HepG2 (cell line): ENCODE measurements around the gene OLFM3. TPM values are rescaled to one million over a fixed set of nuclear protein-coding genes. Genes with fewer than 3 reads are reported as not detected.

Experiments
- ATAC-seq: fragments of 200-7000 bp; cut with Tn5 transposase; 3 replicates; pipeline ENCODE4 v1.9.1; 2020; ENCODE audit warnings: mild to moderate bottlenecking, moderate library complexity
- BruUV-seq: library from RNA; stranded (reverse); fragments of 400-500 nt; replicated peaks from 2 replicates; lab custom pipeline; 2021; lab: Mats Ljungman, UMichigan
- CTCF ChIA-PET: fragments of 300-600 bp; formaldehyde crosslinking; extraction: SDS; loops from one replicate; lab custom pipeline; 2021; ENCODE audit warnings: low total read pairs, inconsistent platforms, low intra/inter-chr PET ratio; lab: Yijun Ruan, JAX
- POLR2A ChIA-PET: fragments of 350-600 bp; sonication (Branson Sonifier 250); formaldehyde crosslinking; loops from one replicate; lab custom pipeline; 2020; ENCODE audit warnings: antibody characterized with exemption, inconsistent platforms; lab: Yijun Ruan, JAX
- DNase-seq: peaks from one replicate; pipeline ENCODE4 v3.0.0-alpha.2; 2015; ENCODE audit warnings: low spot score
- FAIRE-seq: peaks from 3 replicates; lab custom pipeline; 2011; peaks lifted over from hg19 to GRCh38; lab: Jason Lieb, UNC
- H2AFZ ChIP-seq: one replicate; pipeline ENCODE4 v1.6.1; 2011; ENCODE audit warnings: low read length, inconsistent platforms
- H3K27ac ChIP-seq: fragments of 300-600 bp; 3 replicates; pipeline ENCODE4 v1.8.0; 2011; ENCODE audit warnings: mixed run types, mild to moderate bottlenecking, mixed read lengths, low read length, inconsistent platforms; ENCODE audit not compliant: insufficient read depth; ENCODE audit errors: extremely low read length
- H3K27me3 ChIP-seq, 2 experiments: fragments of 200-600 bp in 1 of 2; 2 replicates in 1 of 2; 3 replicates in 1 of 2; pipeline versions ENCODE4 v1.6.0 to v1.8.0; 2011; ENCODE audit warnings: low read length in 2 of 2, mild to moderate bottlenecking in 2 of 2, moderate library complexity in 2 of 2, inconsistent platforms in 1 of 2; ENCODE audit not compliant: insufficient read depth in 2 of 2, control insufficient read depth in 1 of 2
- H3K36me3 ChIP-seq, 2 experiments: fragments of 200-600 bp in 1 of 2; replicated peaks in 1 of 2; 2 replicates in 1 of 2; 3 replicates in 1 of 2; pipeline versions ENCODE4 v1.5.1 to v1.8.0; 2011; ENCODE audit warnings: low read length in 2 of 2, inconsistent platforms in 1 of 2; ENCODE audit not compliant: insufficient read depth in 2 of 2, control insufficient read depth in 1 of 2
- H3K4me1 ChIP-seq: 2 replicates; pipeline ENCODE4 v1.5.1; 2012; ENCODE audit warnings: low read length, inconsistent platforms; ENCODE audit not compliant: insufficient read depth
- H3K4me2 ChIP-seq: 2 replicates; pipeline ENCODE4 v1.6.0; 2011; ENCODE audit warnings: low read depth, low read length, inconsistent platforms
- H3K4me3 ChIP-seq, 3 experiments: fragments of 200-600 bp in 1 of 3; sonication (generic), shearing (Covaris generic) in 1 of 3; replicated peaks in 1 of 3; 2 replicates each; pipeline ENCODE4 v1.5.1; 2011 to 2016; ENCODE audit warnings: low read length in 3 of 3, inconsistent platforms in 2 of 3, low read depth in 2 of 3, mild to moderate bottlenecking in 2 of 3, control low read depth in 1 of 3, mixed read lengths in 1 of 3; ENCODE audit not compliant: insufficient read depth in 1 of 3
- H3K79me2 ChIP-seq: one replicate; pipeline ENCODE4 v1.6.1; 2011; ENCODE audit warnings: low read length, inconsistent platforms; ENCODE audit not compliant: insufficient read depth
- H3K9ac ChIP-seq: 2 replicates; pipeline ENCODE4 v1.6.0; 2011; ENCODE audit warnings: mild to moderate bottlenecking, low read depth, low read length, inconsistent platforms; ENCODE audit not compliant: insufficient read depth
- H3K9me3 ChIP-seq: 2 replicates; pipeline ENCODE4 v1.5.1; 2012; ENCODE audit warnings: mild to moderate bottlenecking, low read length
- H4K20me1 ChIP-seq: 2 replicates; pipeline ENCODE4 v1.6.0; 2011; ENCODE audit warnings: inconsistent platforms, mild to moderate bottlenecking, low read length, moderate library complexity; ENCODE audit not compliant: insufficient read depth
- CBX1 ChIP-seq: IDR thresholded peaks from one replicate; pipeline ENCODE4 v1.6.1; 2016; ENCODE audit warnings: antibody characterized with exemption, low read depth
- FOXO1 ChIP-seq: sonication (generic); formaldehyde crosslinking; IDR thresholded peaks from 2 replicates; pipeline ENCODE4 v1.4.0; 2020; ENCODE audit warnings: missing genetic modification reagents
- HNRNPH1 ChIP-seq: fragments of 200-400 bp; formaldehyde crosslinking; optimal IDR thresholded peaks from 2 replicates; pipeline ENCODE3; 2017; ENCODE audit warnings: mild to moderate bottlenecking, low read depth, low read length
- KMT2A ChIP-seq: sonication (generic); formaldehyde crosslinking; IDR thresholded peaks from 2 replicates; pipeline ENCODE4 v1.4.0; 2020; ENCODE audit warnings: missing genetic modification reagents
- SALL2 ChIP-seq: sonication (generic); formaldehyde crosslinking; IDR thresholded peaks from 2 replicates; pipeline ENCODE4 v1.8.1; 2023; ENCODE audit warnings: mild to moderate bottlenecking, missing genetic modification reagents, inconsistent platforms
- TAF15 ChIP-seq: fragments of 200-400 bp; formaldehyde crosslinking; IDR thresholded peaks from one replicate; pipeline ENCODE4 v1.6.1; 2018; ENCODE audit warnings: mild to moderate bottlenecking, low read depth, low read length; ENCODE audit not compliant: poor library complexity, severe bottlenecking
- TRIM24 ChIP-seq: sonication (generic); formaldehyde crosslinking; IDR thresholded peaks from 2 replicates; pipeline ENCODE4 v1.8.0; 2022; ENCODE audit warnings: mild to moderate bottlenecking, missing genetic modification reagents
- ZNF136 ChIP-seq: sonication (generic); formaldehyde crosslinking; IDR thresholded peaks from 2 replicates; pipeline ENCODE4 v1.8.1; 2022; ENCODE audit warnings: low read depth, mild to moderate bottlenecking, moderate library complexity, missing genetic modification reagents
- ZNF230 ChIP-seq: sonication (generic); formaldehyde crosslinking; IDR thresholded peaks from 2 replicates; pipeline ENCODE4 v1.4.0; 2020; ENCODE audit warnings: mild to moderate bottlenecking, missing genetic modification reagents
- ZNF24 ChIP-seq: fragments of 450-650 bp; IDR thresholded peaks from 2 replicates; pipeline ENCODE4 v1.6.1; 2017; ENCODE audit warnings: antibody characterized with exemption, mild to moderate bottlenecking
- ZNF431 ChIP-seq: sonication (generic); formaldehyde crosslinking; IDR thresholded peaks from 2 replicates; pipeline ENCODE4 v1.9.0; 2022; ENCODE audit warnings: missing genetic modification reagents, low read depth, mild to moderate bottlenecking, borderline replicate concordance
- ZNF432 ChIP-seq: sonication (generic); formaldehyde crosslinking; IDR thresholded peaks from 2 replicates; pipeline ENCODE4 v1.5.0; 2020; ENCODE audit warnings: missing genetic modification reagents, mild to moderate bottlenecking, borderline replicate concordance
- ZNF530 ChIP-seq: sonication (generic); formaldehyde crosslinking; IDR thresholded peaks from 2 replicates; pipeline ENCODE4 v1.5.0; 2020; ENCODE audit warnings: low read depth, mild to moderate bottlenecking, missing genetic modification reagents
- ZNF607 ChIP-seq: sonication (generic); formaldehyde crosslinking; IDR thresholded peaks from 2 replicates; pipeline ENCODE4 v1.5.1; 2020; ENCODE audit warnings: missing genetic modification reagents, mild to moderate bottlenecking, borderline replicate concordance
- ZNF709 ChIP-seq: sonication (generic); formaldehyde crosslinking; IDR thresholded peaks from 2 replicates; pipeline ENCODE4 v1.5.0; 2020; ENCODE audit warnings: mild to moderate bottlenecking, missing genetic modification reagents
- WGBS: methylation state at CpG from one replicate; pipeline ENCODE4 v1.1.6; 2017; ENCODE audit warnings: low lambda C conversion rate; 5-methylcytosine and 5-hydroxymethylcytosine counted together
- in situ Hi-C: cut with HindIII; loops from 2 replicates; pipeline ENCODE4 v1.10.0; 2017; ENCODE audit warnings: low pct_unique_long_range_greater_than_20kb; ENCODE audit not compliant: extremely low pct_ligation_motif_present
- intact Hi-C: fragments of 100-400 bp; cut with micrococcal nuclease; formaldehyde crosslinking; loops from one replicate; pipeline ENCODE4 v1.10.0; 2022; ENCODE audit not compliant: unreplicated experiment
- polyA plus RNA-seq, 8 experiments: library from polyadenylated mRNA; depleted of rRNA in 3 of 8; stranded (reverse) in 7 of 8; unstranded in 1 of 8; fragments of >200 nt; fragmentation: Illumina TruSeq in 4 of 8; extraction: Trizol in 4 of 8; gene quantifications; 2 replicates each; pipeline versions ENCODE4 v1.2.1 to v1.2.3, GENCODE V29; 2011 to 2016; ENCODE audit warnings: low read depth in 4 of 8, missing spikeins in 1 of 8, mixed read lengths in 1 of 8; ENCODE audit not compliant: insufficient read depth in 1 of 8
- total RNA-seq, 5 experiments: library from RNA; depleted of rRNA; stranded (reverse); fragments of >200 nt; fragmentation: Illumina TruSeq; extraction: Trizol; gene quantifications; 2 replicates each; pipeline ENCODE4 v1.2.3, GENCODE V29; 2016; ENCODE audit warnings: low read depth in 1 of 5
- TF ChIP-seq, protein P1 (sequence below): sonication (generic); formaldehyde crosslinking; IDR thresholded peaks from 2 replicates; pipeline ENCODE4 v1.8.0; 2022; ENCODE audit warnings: mild to moderate bottlenecking, missing genetic modification reagents

OLFM3 gene
- total and polyA plus RNA-seq, 2 of the 13 experiments (the other 11 are each of a cell fraction or from before 2014, with no cell fraction given), result not detected

DNA sequence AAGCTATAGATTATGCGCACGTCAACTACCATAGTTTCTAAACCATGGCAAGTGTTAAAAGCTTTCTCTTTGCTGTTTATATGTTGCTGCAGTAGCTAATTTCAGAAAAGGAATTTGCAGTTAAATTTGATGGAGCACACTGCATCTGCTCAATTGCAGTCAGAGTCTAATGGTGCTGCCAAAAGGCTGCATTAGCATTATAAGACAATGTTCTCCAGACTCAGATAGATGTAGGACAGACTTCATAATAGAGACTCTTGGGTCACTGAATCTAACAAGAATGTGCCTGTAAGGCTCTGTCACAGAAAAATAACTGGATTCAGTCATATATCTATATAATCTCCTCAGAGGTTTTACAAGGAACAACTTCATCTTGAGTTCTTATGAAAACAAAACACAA, 198.3 kb downstream of the OLFM3 start:
- Histone ChIP-seq H3K27ac (no peak overlapping the region), H3K4me2 (no peak overlapping the region), H3K27me3 (no peaks in the 10 kb centered on the region), H4K20me1 (no peaks in the 10 kb centered on the region), H2AFZ (no peak overlapping the region), H3K79me2 (no peaks in the 10 kb centered on the region), H3K4me3 (no peak overlapping the region), H3K9ac (no peak overlapping the region), H3K4me1 (no peaks in the 10 kb centered on the region), H3K9me3 (no peaks in the 10 kb centered on the region), H3K36me3 (no peaks in the 10 kb centered on the region)
- WGBS, result 69% methylated on average over 2 of the region's 2 CpGs
- no TSS peak for BruUV-seq
- POLR2A ChIA-PET, result no interaction called here
- ATAC-seq (no peak), DNase-seq (no peak), FAIRE-seq (no peak)
- in situ Hi-C loops (no loop called here), intact Hi-C loops (no loop called here)
- TF ChIP-seq ZNF607 (CRISPR knock-in tag) (no peak), ZNF709 (no peak), ZNF136 (no peak), HNRNPH1 (no peak), SALL2 (CRISPR knock-in tag) (no peak), ZNF24 (no peak), KMT2A (CRISPR knock-in tag) (no peak), ZNF432 (CRISPR knock-in tag) (no peak), TRIM24 (no peak), FOXO1 (CRISPR knock-in tag) (no peak), CBX1 (no peak), ZNF230 (CRISPR knock-in tag) (no peak), ZNF431 (CRISPR knock-in tag) (no peak), ZNF530 (CRISPR knock-in tag) (no peak), TAF15 (no peak)
- TF ChIP-seq, protein P1, sequence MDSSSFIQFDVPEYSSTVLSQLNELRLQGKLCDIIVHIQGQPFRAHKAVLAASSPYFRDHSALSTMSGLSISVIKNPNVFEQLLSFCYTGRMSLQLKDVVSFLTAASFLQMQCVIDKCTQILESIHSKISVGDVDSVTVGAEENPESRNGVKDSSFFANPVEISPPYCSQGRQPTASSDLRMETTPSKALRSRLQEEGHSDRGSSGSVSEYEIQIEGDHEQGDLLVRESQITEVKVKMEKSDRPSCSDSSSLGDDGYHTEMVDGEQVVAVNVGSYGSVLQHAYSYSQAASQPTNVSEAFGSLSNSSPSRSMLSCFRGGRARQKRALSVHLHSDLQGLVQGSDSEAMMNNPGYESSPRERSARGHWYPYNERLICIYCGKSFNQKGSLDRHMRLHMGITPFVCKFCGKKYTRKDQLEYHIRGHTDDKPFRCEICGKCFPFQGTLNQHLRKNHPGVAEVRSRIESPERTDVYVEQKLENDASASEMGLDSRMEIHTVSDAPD, result no peak
- CTCF ChIA-PET, result no interaction called here
